Measurements from ENCODE around the gene DENND4A. TPM values are rescaled to one million over a fixed set of nuclear protein-coding genes. Genes with fewer than 3 reads are reported as not detected.
"Not testable (repeated sequence)": the region's sequence is repeated elsewhere in the genome, so short reads cannot be mapped to it uniquely, and the experiment has no call there.

DENND4A gene
- total and polyA plus RNA-seq, 10 of the 15 experiments (the other 5 are each of a cell fraction or from before 2014, with no cell fraction given) = 14.2 to 81.8 (median 34.1) TPM

GRCh38 chr15:65615887-65616286 is 176.2 kb downstream of the DENND4A start:
- H3K4me1 ChIP-seq (ENCODE audit: control insufficient read depth, insufficient read depth, low read length); H3K4me3 ChIP-seq; H3K36me3 ChIP-seq (ENCODE audit: control insufficient read depth in 2 of 2, insufficient read depth in 2 of 2, low read length in 1 of 2); H4K20me1 ChIP-seq (ENCODE audit: control insufficient read depth, insufficient read depth); in situ Hi-C loops (cut with MboI); H3K9me3 ChIP-seq (replicated peaks; ENCODE audit: control insufficient read depth, insufficient read depth, low read length); BruUV-seq (replicated peaks); RAD21 ChIA-PET (ENCODE audit: unreplicated experiment); H3K4me2 ChIP-seq (ENCODE audit: control insufficient read depth, insufficient read depth); POLR2A ChIA-PET; H3K79me2 ChIP-seq (ENCODE audit: control insufficient read depth, insufficient read depth, low read length); FAIRE-seq; H3K9ac ChIP-seq (ENCODE audit: control insufficient read depth, insufficient read depth, low read length); H3K27ac ChIP-seq (ENCODE audit: control insufficient read depth, insufficient read depth); H2AFZ ChIP-seq (ENCODE audit: control insufficient read depth, low read depth, low read length); DNase-seq (ENCODE audit: low read depth, low spot score); H3K27me3 ChIP-seq (replicated peaks in 1 of 2; ENCODE audit: control insufficient read depth in 2 of 2, insufficient read depth in 2 of 2, low read length in 1 of 2); CTCF ChIA-PET; ATAC-seq; intact Hi-C loops (cut with micrococcal nuclease; ENCODE audit: unreplicated experiment); SMC1A ChIA-PET (ENCODE audit: uncharacterized antibody, unreplicated experiment): not testable (repeated sequence)
- 89% methylated on average over 1 of the region's 1 CpG for WGBS (ENCODE audit: insufficient coverage, insufficient replicate concordance, low lambda C conversion rate, missing lambda C conversion rate)

- Histone ChIP-seq H3K27ac (ENCODE audit: control insufficient read depth, insufficient read depth) (no peak overlapping the region), H3K27me3 (replicated peaks in 1 of 2; ENCODE audit: control insufficient read depth in 2 of 2, insufficient read depth in 2 of 2, low read length in 1 of 2) (no peaks in the 10 kb centered on the region), H3K9ac (ENCODE audit: control insufficient read depth, insufficient read depth, low read length) (no peak overlapping the region), H2AFZ (ENCODE audit: control insufficient read depth, low read depth, low read length) (no peak overlapping the region), H3K4me3 (no peak overlapping the region), H4K20me1 (ENCODE audit: control insufficient read depth, insufficient read depth) (no peaks in the 10 kb centered on the region), H3K4me1 (ENCODE audit: control insufficient read depth, insufficient read depth, low read length) (peaks cover 7% of the 10 kb centered on the region), H3K4me2 (ENCODE audit: control insufficient read depth, insufficient read depth) (no peak overlapping the region), H3K79me2 (ENCODE audit: control insufficient read depth, insufficient read depth, low read length) (peaks cover 33% of the 10 kb centered on the region), H3K9me3 (replicated peaks; ENCODE audit: control insufficient read depth, insufficient read depth, low read length) (no peaks in the 10 kb centered on the region), H3K36me3 (ENCODE audit: control insufficient read depth in 2 of 2, insufficient read depth in 2 of 2, low read length in 1 of 2) (no peaks in the 10 kb centered on the region)
- ChIA-PET POLR2A (no interaction called here), RAD21 (ENCODE audit: unreplicated experiment) (interaction anchor here (0.8 kb wide), 1 partner anchor 256 kb away, joined by 5 read pairs; the partner anchor contains the start of gene RAB11A), SMC1A (ENCODE audit: uncharacterized antibody, unreplicated experiment) (interaction anchor here (1.1 to 3.2 kb wide), 2 partner anchors 8 to 18 kb away, joined by 4 to 10 read pairs; partner anchors contain the start of gene SLC24A1), CTCF (interaction anchor here (0.6 to 4.5 kb wide), 8 partner anchors 8 to 326 kb away, joined by 3 to 28 read pairs (median 4); partner anchors contain the start of gene SLC24A1)
- BruUV-seq (replicated peaks) = no TSS peak
- FAIRE-seq = no peak
- WGBS (ENCODE audit: insufficient coverage, insufficient replicate concordance, low lambda C conversion rate, missing lambda C conversion rate) = 65% methylated on average over 6 of the region's 6 CpGs
- ATAC-seq = no peak
- DNase-seq (ENCODE audit: low read depth, low spot score) = no peak
- intact Hi-C loops (cut with micrococcal nuclease; ENCODE audit: unreplicated experiment) = no loop called here
- in situ Hi-C loops (cut with MboI) = no loop called here
- TF ChIP-seq BACH1 (IDR thresholded peaks at IDR 0.05; ENCODE audit: borderline replicate concordance) (no peak), ZNF207 (IDR thresholded peaks at IDR 0.05; ENCODE audit: borderline replicate concordance) (no peak), CHD2 (IDR thresholded peaks at IDR 0.05; ENCODE audit: borderline replicate concordance, low read depth, low read length) (no peak), SPI1 (IDR thresholded peaks at IDR 0.05; ENCODE audit: borderline replicate concordance, insufficient read depth, low read depth, low read length) (no peak), RELA (IDR thresholded peaks at IDR 0.05; ENCODE audit: borderline replicate concordance, partially characterized antibody) (no peak), NR2C2 (IDR thresholded peaks at IDR 0.05; ENCODE audit: borderline replicate concordance, control insufficient read depth, insufficient read length, low read depth) (no peak), ETV6 (conservative IDR thresholded peaks at IDR 0.05 in 1 of 2, IDR thresholded peaks at IDR 0.05 in 1 of 2; ENCODE audit: borderline replicate concordance in 1 of 2, low read depth in 1 of 2) (no peak)
- TF ChIP-seq, protein P1, sequence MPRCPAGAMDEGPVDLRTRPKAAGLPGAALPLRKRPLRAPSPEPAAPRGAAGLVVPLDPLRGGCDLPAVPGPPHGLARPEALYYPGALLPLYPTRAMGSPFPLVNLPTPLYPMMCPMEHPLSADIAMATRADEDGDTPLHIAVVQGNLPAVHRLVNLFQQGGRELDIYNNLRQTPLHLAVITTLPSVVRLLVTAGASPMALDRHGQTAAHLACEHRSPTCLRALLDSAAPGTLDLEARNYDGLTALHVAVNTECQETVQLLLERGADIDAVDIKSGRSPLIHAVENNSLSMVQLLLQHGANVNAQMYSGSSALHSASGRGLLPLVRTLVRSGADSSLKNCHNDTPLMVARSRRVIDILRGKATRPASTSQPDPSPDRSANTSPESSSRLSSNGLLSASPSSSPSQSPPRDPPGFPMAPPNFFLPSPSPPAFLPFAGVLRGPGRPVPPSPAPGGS (IDR thresholded peaks at IDR 0.05; ENCODE audit: borderline replicate concordance, insufficient read depth, low read depth, low read length, poor library complexity, severe bottlenecking) = no peak
- TF ChIP-seq, protein P2, sequence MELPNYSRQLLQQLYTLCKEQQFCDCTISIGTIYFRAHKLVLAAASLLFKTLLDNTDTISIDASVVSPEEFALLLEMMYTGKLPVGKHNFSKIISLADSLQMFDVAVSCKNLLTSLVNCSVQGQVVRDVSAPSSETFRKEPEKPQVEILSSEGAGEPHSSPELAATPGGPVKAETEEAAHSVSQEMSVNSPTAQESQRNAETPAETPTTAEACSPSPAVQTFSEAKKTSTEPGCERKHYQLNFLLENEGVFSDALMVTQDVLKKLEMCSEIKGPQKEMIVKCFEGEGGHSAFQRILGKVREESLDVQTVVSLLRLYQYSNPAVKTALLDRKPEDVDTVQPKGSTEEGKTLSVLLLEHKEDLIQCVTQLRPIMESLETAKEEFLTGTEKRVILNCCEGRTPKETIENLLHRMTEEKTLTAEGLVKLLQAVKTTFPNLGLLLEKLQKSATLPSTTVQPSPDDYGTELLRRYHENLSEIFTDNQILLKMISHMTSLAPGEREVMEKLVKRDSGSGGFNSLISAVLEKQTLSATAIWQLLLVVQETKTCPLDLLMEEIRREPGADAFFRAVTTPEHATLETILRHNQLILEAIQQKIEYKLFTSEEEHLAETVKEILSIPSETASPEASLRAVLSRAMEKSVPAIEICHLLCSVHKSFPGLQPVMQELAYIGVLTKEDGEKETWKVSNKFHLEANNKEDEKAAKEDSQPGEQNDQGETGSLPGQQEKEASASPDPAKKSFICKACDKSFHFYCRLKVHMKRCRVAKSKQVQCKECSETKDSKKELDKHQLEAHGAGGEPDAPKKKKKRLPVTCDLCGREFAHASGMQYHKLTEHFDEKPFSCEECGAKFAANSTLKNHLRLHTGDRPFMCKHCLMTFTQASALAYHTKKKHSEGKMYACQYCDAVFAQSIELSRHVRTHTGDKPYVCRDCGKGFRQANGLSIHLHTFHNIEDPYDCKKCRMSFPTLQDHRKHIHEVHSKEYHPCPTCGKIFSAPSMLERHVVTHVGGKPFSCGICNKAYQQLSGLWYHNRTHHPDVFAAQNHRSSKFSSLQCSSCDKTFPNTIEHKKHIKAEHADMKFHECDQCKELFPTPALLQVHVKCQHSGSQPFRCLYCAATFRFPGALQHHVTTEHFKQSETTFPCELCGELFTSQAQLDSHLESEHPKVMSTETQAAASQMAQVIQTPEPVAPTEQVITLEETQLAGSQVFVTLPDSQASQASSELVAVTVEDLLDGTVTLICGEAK (IDR thresholded peaks at IDR 0.05; ENCODE audit: borderline replicate concordance) = no peak
Measured at GRCh38 chr15:65612949-65613744, 178.9 kb downstream of the DENND4A start.

Measured in GM12878 (cell line).